Measurements from ENCODE around the gene PPP1R12B.

DNA sequence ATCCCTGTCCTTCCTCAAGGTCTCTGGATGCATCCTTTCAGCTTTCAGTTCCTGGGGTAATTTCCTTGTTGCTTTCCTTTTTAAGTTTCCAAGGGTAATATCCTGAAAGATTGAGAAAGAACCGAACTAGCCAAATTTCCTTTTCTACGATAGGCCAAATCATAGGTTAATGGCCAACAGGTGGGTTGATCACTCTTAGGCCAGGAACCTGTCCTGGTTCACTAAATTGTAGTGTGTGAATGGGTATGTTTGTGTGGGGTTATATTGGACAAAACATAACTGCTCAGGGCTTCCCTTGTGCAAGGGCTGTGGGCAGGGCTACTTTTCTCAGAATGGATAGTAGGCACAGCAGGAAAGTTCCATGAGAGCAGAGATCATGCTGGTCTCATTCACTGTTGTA is 23.9 kb upstream of the PPP1R12B start:
- TF ChIP-seq, protein P1, sequence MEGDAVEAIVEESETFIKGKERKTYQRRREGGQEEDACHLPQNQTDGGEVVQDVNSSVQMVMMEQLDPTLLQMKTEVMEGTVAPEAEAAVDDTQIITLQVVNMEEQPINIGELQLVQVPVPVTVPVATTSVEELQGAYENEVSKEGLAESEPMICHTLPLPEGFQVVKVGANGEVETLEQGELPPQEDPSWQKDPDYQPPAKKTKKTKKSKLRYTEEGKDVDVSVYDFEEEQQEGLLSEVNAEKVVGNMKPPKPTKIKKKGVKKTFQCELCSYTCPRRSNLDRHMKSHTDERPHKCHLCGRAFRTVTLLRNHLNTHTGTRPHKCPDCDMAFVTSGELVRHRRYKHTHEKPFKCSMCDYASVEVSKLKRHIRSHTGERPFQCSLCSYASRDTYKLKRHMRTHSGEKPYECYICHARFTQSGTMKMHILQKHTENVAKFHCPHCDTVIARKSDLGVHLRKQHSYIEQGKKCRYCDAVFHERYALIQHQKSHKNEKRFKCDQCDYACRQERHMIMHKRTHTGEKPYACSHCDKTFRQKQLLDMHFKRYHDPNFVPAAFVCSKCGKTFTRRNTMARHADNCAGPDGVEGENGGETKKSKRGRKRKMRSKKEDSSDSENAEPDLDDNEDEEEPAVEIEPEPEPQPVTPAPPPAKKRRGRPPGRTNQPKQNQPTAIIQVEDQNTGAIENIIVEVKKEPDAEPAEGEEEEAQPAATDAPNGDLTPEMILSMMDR (conservative IDR thresholded peaks at IDR 0.05) = no peak
- TF ChIP-seq EZH2 (IDR thresholded peaks at IDR 0.05; ENCODE audit: low read depth) = no peak
